RWPE1 (cell line): Measurements from ENCODE around the gene HINFP.

Source experiments
- CTCF ChIA-PET: fragments of 350-600 bp; sonication (Branson Sonifier 250); formaldehyde crosslinking; extraction: SDS; loops from one replicate; lab custom pipeline; 2021; lab: Yijun Ruan, JAX
- POLR2A ChIA-PET: fragments of 400-600 bp; formaldehyde crosslinking; extraction: SDS; loops from one replicate; lab custom pipeline; 2020; ENCODE audit warnings: antibody characterized with exemption; ENCODE audit not compliant: low non-redundant PET; lab: Yijun Ruan, JAX
- DNase-seq: peaks from one replicate; pipeline ENCODE4 v3.0.0; 2012; ENCODE audit warnings: low spot score
- H3K27ac ChIP-seq: fragments of 450-650 bp; 2 replicates; pipeline ENCODE4 v1.5.1; 2017
- CTCF ChIP-seq: fragments of 450-650 bp; conservative IDR thresholded peaks from 2 replicates; pipeline ENCODE4 v1.5.1; 2017; ENCODE audit warnings: low read depth, mild to moderate bottlenecking

HINFP gene

GRCh38 chr11:119167933-119168332 is 46.6 kb downstream of the HINFP start:
- ChIA-PET POLR2A (no interaction called here), CTCF (interaction anchor here (0.7 kb wide), 1 partner anchor 12 kb away, joined by 3 read pairs; no protein-coding TSS in a partner anchor)
- H3K27ac ChIP-seq: peak overlapping the region; percentile 91

GRCh38 chr11:119168471-119169281 is 47.3 kb downstream of the HINFP start, which contains the start of gene NLRX1:
NLRX1 (plus strand) TSS chr11:119168725; CDS start chr11:119171404, 2,679 bp downstream.
- peak within 1 kb of the TSS; percentile 91 for H3K27ac ChIP-seq
- peak; percentile 93 for TF ChIP-seq CTCF
- DNase-seq: peak; percentile 82
- POLR2A ChIA-PET: interaction anchor here (0.5 kb wide), 2 partner anchors 16 to 21 kb away, joined by 3 read pairs; no protein-coding TSS in a partner anchor
- CTCF ChIA-PET: interaction anchor here (0.6 to 1.4 kb wide), 4 partner anchors 9 to 26 kb away, joined by 3 to 6 read pairs (median 4); no protein-coding TSS in a partner anchor

More at GRCh38 chr11:119167933-119168332, 46.6 kb downstream of the HINFP start:
- no peak for DNase-seq
- no peak for TF ChIP-seq CTCF

- ChIA-PET POLR2A (interaction anchor here (0.5 to 0.9 kb wide), 3 partner anchors 16 to 67 kb away, joined by 3 read pairs; no protein-coding TSS in a partner anchor), CTCF (interaction anchor here (0.6 to 1.4 kb wide), 4 partner anchors 9 to 26 kb away, joined by 3 to 6 read pairs (median 4); no protein-coding TSS in a partner anchor)
- peak overlapping the region; percentile 91 for H3K27ac ChIP-seq
- peak; percentile 57 for DNase-seq
- no peak for TF ChIP-seq CTCF
Measured at GRCh38 chr11:119169282-119169719, 47.9 kb downstream of the HINFP start.

- TF ChIP-seq CTCF: no peak
- 0 out of 2 replicates have a peak overlapping the region, but pooled peaks have one; percentile 6 for H3K27ac ChIP-seq
- no peak for DNase-seq
- ChIA-PET CTCF (no interaction called here), POLR2A (no interaction called here)
Measured at GRCh38 chr11:119172513-119172912, 51.1 kb downstream of the HINFP start.

- no peak for TF ChIP-seq CTCF
- no peak for DNase-seq
- H3K27ac ChIP-seq: no peak overlapping the region
- POLR2A ChIA-PET: no interaction called here
- CTCF ChIA-PET: interaction anchor here (0.8 kb wide), 2 partner anchors 28 to 164 kb away, joined by 3 read pairs; no protein-coding TSS in a partner anchor
Measured at GRCh38 chr11:119173453-119173852, 52.1 kb downstream of the HINFP start.

DNA sequence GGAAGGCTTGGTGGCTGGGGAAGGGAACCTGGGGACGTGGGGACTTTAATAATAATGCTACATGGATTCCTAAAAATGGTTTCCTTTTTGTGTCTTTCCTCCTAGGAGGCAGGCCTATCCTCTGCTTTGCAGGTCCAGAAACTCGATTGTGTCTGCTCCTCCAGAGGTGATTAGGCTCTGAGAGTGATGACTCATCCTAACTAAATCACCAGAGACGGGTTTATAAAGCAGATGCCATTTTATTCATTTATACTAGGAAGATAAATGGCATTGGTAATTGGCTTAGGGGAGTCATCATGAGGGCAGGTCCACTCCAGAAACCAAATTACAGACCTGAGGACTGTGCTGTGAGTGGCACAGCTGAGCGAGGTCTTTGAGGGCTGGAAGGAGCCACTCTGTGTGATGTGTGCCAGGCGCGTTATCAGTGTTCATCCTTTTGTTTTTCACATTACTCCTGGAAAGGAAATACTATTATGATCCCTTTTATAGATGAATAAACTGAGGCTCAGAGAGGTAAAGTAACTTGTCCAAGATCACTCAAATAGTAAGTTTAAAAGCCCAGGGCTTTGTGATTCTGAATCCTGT is 54.2 kb downstream of the HINFP start:
- TF ChIP-seq CTCF: no peak
- peak; percentile 36 for DNase-seq
- CTCF ChIA-PET: interaction anchor here (0.6 kb wide), 2 partner anchors 9 to 1061 kb away, joined by 4 to 5 read pairs; no protein-coding TSS in a partner anchor
- H3K27ac ChIP-seq: peak overlapping the region; percentile 46; the same call in 1 of the 2 replicates
- POLR2A ChIA-PET: no interaction called here
